Osteoblast (primary cell): ENCODE data around the gene KIAA0753. TPM values are rescaled to one million over a fixed set of nuclear protein-coding genes. Genes with fewer than 3 reads are reported as not detected.

Experiments
- DNase-seq: peaks from one replicate; pipeline ENCODE4 v3.0.0; 2011; ENCODE audit warnings: low spot score, mixed read lengths; ENCODE audit not compliant: insufficient read length; ENCODE audit errors: missing footprints
- H2AFZ ChIP-seq: 2 replicates; pipeline ENCODE4 v1.6.0; 2011; ENCODE audit warnings: mild to moderate bottlenecking, low read length
- H3K27ac ChIP-seq: 2 replicates; pipeline ENCODE4 v1.5.1; 2011; ENCODE audit warnings: mild to moderate bottlenecking, low read depth, low read length, moderate library complexity
- H3K27me3 ChIP-seq: 2 replicates; pipeline ENCODE4 v1.6.0; 2012; ENCODE audit warnings: mild to moderate bottlenecking, control low read depth, inconsistent platforms, low read length, moderate library complexity; ENCODE audit not compliant: insufficient read depth
- H3K36me3 ChIP-seq: 2 replicates; pipeline ENCODE4 v1.5.1; 2011; ENCODE audit warnings: mild to moderate bottlenecking, low read length, control low read depth, moderate library complexity; ENCODE audit not compliant: insufficient read depth
- H3K4me1 ChIP-seq: 2 replicates; pipeline ENCODE4 v1.5.1; 2011; ENCODE audit warnings: mild to moderate bottlenecking, low read length, control low read depth, moderate library complexity; ENCODE audit not compliant: insufficient read depth
- H3K4me2 ChIP-seq: 2 replicates; pipeline ENCODE4 v1.6.0; 2011; ENCODE audit warnings: mild to moderate bottlenecking, low read length; ENCODE audit not compliant: insufficient read depth
- H3K4me3 ChIP-seq: fragments of 200-600 bp; sonication (generic); 3 replicates; pipeline ENCODE4 v1.5.1; 2012; ENCODE audit warnings: mild to moderate bottlenecking, low read length, inconsistent platforms; ENCODE audit not compliant: insufficient read depth
- H3K79me2 ChIP-seq: 2 replicates; pipeline ENCODE4 v1.6.0; 2012; ENCODE audit warnings: mild to moderate bottlenecking, low read length, control low read depth, inconsistent platforms; ENCODE audit not compliant: insufficient read depth
- H3K9me3 ChIP-seq: 2 replicates; pipeline ENCODE4 v1.5.1; 2011; ENCODE audit warnings: low read depth, low read length, control low read depth
- H4K20me1 ChIP-seq: 2 replicates; pipeline ENCODE4 v1.6.0; 2012; ENCODE audit warnings: mild to moderate bottlenecking, low read length, control low read depth; ENCODE audit not compliant: insufficient read depth
- CTCF ChIP-seq: IDR thresholded peaks from 2 replicates; pipeline ENCODE4 v1.5.1; 2011; ENCODE audit warnings: mild to moderate bottlenecking, low read depth, low read length, moderate library complexity; ENCODE audit errors: extremely low read depth
- total RNA-seq: library from RNA; depleted of rRNA; stranded (reverse); fragments of >200 nt; gene quantifications from 2 replicates; pipeline ENCODE4 v1.2.3, GENCODE V29; 2012

Gene KIAA0753
- total RNA-seq, 1 donor, result 17.0 TPM

GRCh38 chr17:6577686-6578263 is 62.7 kb downstream of the KIAA0753 start:
- H3K4me1 ChIP-seq, result peaks cover 20% of the 10 kb centered on the region
- H3K36me3 ChIP-seq, result peaks cover 32% of the 10 kb centered on the region
- H2AFZ ChIP-seq, result no peak overlapping the region
- no peaks in the 10 kb centered on the region for H3K27me3 ChIP-seq
- no peak for TF ChIP-seq CTCF
- no peak for DNase-seq
- no peak overlapping the region for H3K4me2 ChIP-seq
- no peak overlapping the region for H3K4me3 ChIP-seq
- H3K9me3 ChIP-seq, result no peaks in the 10 kb centered on the region
- no peaks in the 10 kb centered on the region for H3K79me2 ChIP-seq
- H4K20me1 ChIP-seq, result peaks cover 3% of the 10 kb centered on the region
- H3K27ac ChIP-seq, result no peak overlapping the region

GRCh38 chr17:6576038-6576785 is 64.3 kb downstream of the KIAA0753 start:
- H3K27me3 ChIP-seq, result no peaks in the 10 kb centered on the region
- no peak for TF ChIP-seq CTCF
- H3K27ac ChIP-seq, result peak overlapping the region; percentile 74
- H3K79me2 ChIP-seq, result no peaks in the 10 kb centered on the region
- H3K4me3 ChIP-seq, result no peak overlapping the region
- no peaks in the 10 kb centered on the region for H3K9me3 ChIP-seq
- H3K36me3 ChIP-seq, result peaks cover 24% of the 10 kb centered on the region
- H3K4me2 ChIP-seq, result no peak overlapping the region
- H2AFZ ChIP-seq, result no peak overlapping the region
- DNase-seq, result no peak
- peaks cover 3% of the 10 kb centered on the region for H4K20me1 ChIP-seq
- H3K4me1 ChIP-seq, result peaks cover 20% of the 10 kb centered on the region

- TF ChIP-seq CTCF, result no peak
- H3K79me2 ChIP-seq, result no peaks in the 10 kb centered on the region
These were observed 64.9 kb downstream of the KIAA0753 start for GRCh38 chr17:6575596-6575988.

More at GRCh38 chr17:6575596-6575988, 64.9 kb downstream of the KIAA0753 start:
- no peak for DNase-seq
- H3K36me3 ChIP-seq, result peaks cover 24% of the 10 kb centered on the region
- H3K4me1 ChIP-seq, result peaks cover 20% of the 10 kb centered on the region
- peak overlapping the region; percentile 74 for H3K27ac ChIP-seq
- H3K9me3 ChIP-seq, result no peaks in the 10 kb centered on the region
- no peak overlapping the region for H3K4me3 ChIP-seq
- no peaks in the 10 kb centered on the region for H3K27me3 ChIP-seq
- H4K20me1 ChIP-seq, result peaks cover 3% of the 10 kb centered on the region
- peak overlapping the region; percentile 65 for H3K4me2 ChIP-seq
- peak overlapping the region; percentile 20 for H2AFZ ChIP-seq
